H1 (cell line): ENCODE measurements around the gene PLIN4. TPM values are rescaled to one million over a fixed set of nuclear protein-coding genes. Genes with fewer than 3 reads are reported as not detected.

Experiments used
- CHD7 ChIP-seq: fragments of 300-600 bp; sonication (generic); IDR thresholded peaks from 2 replicates; pipeline ENCODE4 v1.7.1; 2012; ENCODE audit warnings: low read length, moderate library complexity, mild to moderate bottlenecking, inconsistent platforms; ENCODE audit not compliant: insufficient replicate concordance
- JUN ChIP-seq: IDR thresholded peaks from 2 replicates; pipeline ENCODE4 v1.6.1; 2011; ENCODE audit warnings: low read depth, mild to moderate bottlenecking, improper control_type of control experiment, low read length
- SP1 ChIP-seq: IDR thresholded peaks from 2 replicates; pipeline ENCODE4 v1.6.1; 2011; ENCODE audit warnings: low read depth, low read length
- polyA plus RNA-seq, 7 experiments: library from polyadenylated mRNA; depleted of rRNA in 3 of 7; stranded (reverse) in 5 of 7; unstranded in 2 of 7; fragments of >200 nt in 5 of 7; fragments of 200-250 nt in 2 of 7; gene quantifications; 1 replicate in 5 of 7; 2 replicates in 1 of 7; 4 replicates in 1 of 7; pipeline versions ENCODE4 v1.2.1 to v1.2.3, GENCODE V29; 2011 to 2013; ENCODE audit warnings: missing spikeins in 2 of 7, mixed read lengths in 2 of 7
- total RNA-seq: library from RNA; stranded (reverse); fragmentation: NEBNext Ultra II Directional; extraction: Animal tissue kit (Norgen Biotek cat#: 25700); gene quantifications from 2 replicates; pipeline ENCODE4 v1.2.1, GENCODE V29; 2021

PLIN4 gene
- total and polyA plus RNA-seq, 2 of the 8 experiments (the other 6 are each of a cell fraction or from before 2014, with no cell fraction given), result 0.35 to 0.45 TPM

DNA sequence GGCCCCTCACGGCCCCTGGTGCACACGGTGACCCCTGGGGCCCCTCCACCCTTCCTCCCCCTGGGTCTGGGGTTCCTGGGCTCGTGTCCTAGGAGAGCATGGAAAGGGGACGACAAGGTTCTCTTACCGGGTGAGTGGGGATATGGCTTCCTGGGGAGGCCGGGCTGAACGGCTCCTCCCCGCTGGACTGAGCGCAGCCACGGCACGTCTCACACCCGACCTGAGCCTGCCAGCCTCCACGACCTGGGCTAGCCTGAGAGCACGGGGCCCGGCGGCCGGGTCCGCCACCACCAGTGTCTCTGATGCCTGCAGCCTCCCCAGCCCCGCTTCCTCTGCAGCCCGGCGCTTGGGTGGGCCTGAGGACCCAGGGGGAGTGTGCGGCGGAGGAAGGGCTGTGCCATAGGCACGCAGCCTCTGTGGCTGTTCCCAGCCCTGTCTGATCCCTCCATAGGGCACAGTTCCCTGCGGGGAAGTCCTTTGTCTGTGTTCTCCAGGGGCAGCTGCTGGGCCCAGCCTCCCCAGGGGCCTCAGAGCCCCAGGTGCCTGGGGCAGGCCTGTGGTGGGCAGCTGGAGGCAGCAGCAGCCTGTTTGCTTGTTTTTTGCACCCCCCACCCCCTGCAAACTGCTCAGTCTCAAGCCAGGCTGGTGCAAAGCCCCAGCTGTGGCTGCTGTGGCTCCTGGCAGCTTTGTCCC lies 15.0 kb downstream of the PLIN4 start (continued):
- TF ChIP-seq CHD7 (no peak), SP1 (no peak), JUN (no peak)
